ENCODE data around the gene AKAP8. TPM values are rescaled to one million over a fixed set of nuclear protein-coding genes. Genes with fewer than 3 reads are reported as not detected.
A peak's percentile ranks its signal among the peaks of the same experiment; 100 is the strongest.

Gene AKAP8
- total and polyA plus RNA-seq, 9 of the 15 experiments (the other 6 are each of a cell fraction or from before 2014, with no cell fraction given) = 3.4 to 56.5 (median 15.0) TPM

- TF ChIP-seq EZH2 (IDR thresholded peaks at IDR 0.05; ENCODE audit: borderline replicate concordance, low read depth, low read length) (no peak), FOXJ2 (tag; IDR thresholded peaks at IDR 0.05) (no peak), FOSL1 (tag; conservative IDR thresholded peaks at IDR 0.05) (no peak), SRSF9 (IDR thresholded peaks at IDR 0.05; ENCODE audit: borderline replicate concordance, low read depth, low read length) (no peak), FOXK1 (CRISPR knock-in tag; IDR thresholded peaks at IDR 0.05; ENCODE audit: borderline replicate concordance) (0 out of 2 replicates have a peak, but pooled peaks have one; percentile 65), SOX6 (IDR thresholded peaks at IDR 0.05) (peak; percentile 77), SNRNP70 (optimal IDR thresholded peaks at IDR 0.05; ENCODE audit: low read depth, low read length) (no peak), BMI1 (IDR thresholded peaks at IDR 0.05; ENCODE audit: low read length) (no peak), ZKSCAN8 (CRISPR knock-in tag; IDR thresholded peaks at IDR 0.05) (no peak), ZBTB8A (IDR thresholded peaks at IDR 0.05; ENCODE audit: partially characterized antibody) (no peak), HMGXB4 (CRISPR knock-in tag; IDR thresholded peaks at IDR 0.05) (no peak; the same call in 1 of the 2 replicates), RBM17 (IDR thresholded peaks at IDR 0.05; ENCODE audit: borderline replicate concordance, low read depth, low read length) (no peak), ZBTB33 (CRISPR knock-in tag; IDR thresholded peaks at IDR 0.05) (peak; percentile 49; the same call in 1 of the 2 replicates), ETS1 (conservative IDR thresholded peaks at IDR 0.05; ENCODE audit: control insufficient read depth, low read depth, low read length) (peak; percentile 48; the same call in 1 of the 2 replicates), CAMTA2 (CRISPR knock-in tag; conservative IDR thresholded peaks at IDR 0.05) (no peak), BRD4 (IDR thresholded peaks at IDR 0.05) (peak; percentile 56; the same call in 1 of the 2 replicates), GABPB1 (CRISPR knock-in tag; IDR thresholded peaks at IDR 0.05) (peak; percentile 71), E2F3 (CRISPR knock-in tag; IDR thresholded peaks at IDR 0.05) (peak; percentile 72; the same call in 1 of the 2 replicates)
- TF ChIP-seq, protein P1, sequence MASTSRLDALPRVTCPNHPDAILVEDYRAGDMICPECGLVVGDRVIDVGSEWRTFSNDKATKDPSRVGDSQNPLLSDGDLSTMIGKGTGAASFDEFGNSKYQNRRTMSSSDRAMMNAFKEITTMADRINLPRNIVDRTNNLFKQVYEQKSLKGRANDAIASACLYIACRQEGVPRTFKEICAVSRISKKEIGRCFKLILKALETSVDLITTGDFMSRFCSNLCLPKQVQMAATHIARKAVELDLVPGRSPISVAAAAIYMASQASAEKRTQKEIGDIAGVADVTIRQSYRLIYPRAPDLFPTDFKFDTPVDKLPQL (IDR thresholded peaks at IDR 0.05; ENCODE audit: extremely low read depth, insufficient read length) = no peak
- TF ChIP-seq, protein P2, sequence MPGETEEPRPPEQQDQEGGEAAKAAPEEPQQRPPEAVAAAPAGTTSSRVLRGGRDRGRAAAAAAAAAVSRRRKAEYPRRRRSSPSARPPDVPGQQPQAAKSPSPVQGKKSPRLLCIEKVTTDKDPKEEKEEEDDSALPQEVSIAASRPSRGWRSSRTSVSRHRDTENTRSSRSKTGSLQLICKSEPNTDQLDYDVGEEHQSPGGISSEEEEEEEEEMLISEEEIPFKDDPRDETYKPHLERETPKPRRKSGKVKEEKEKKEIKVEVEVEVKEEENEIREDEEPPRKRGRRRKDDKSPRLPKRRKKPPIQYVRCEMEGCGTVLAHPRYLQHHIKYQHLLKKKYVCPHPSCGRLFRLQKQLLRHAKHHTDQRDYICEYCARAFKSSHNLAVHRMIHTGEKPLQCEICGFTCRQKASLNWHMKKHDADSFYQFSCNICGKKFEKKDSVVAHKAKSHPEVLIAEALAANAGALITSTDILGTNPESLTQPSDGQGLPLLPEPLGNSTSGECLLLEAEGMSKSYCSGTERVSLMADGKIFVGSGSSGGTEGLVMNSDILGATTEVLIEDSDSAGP (CRISPR knock-in tag; IDR thresholded peaks at IDR 0.05) = 0 out of 2 replicates have a peak, but pooled peaks have one; percentile 25
Measured at GRCh38 chr19:15418579-15419412, 39.2 kb upstream of the AKAP8 start, which contains the start of gene AKAP8L (continued).
